Endothelial cell of umbilical vein (primary cell): ENCODE measurements around the gene SLC12A2. TPM values are rescaled to one million over a fixed set of nuclear protein-coding genes. Genes with fewer than 3 reads are reported as not detected.

Source experiments
- BruUV-seq: library from RNA; stranded (reverse); fragments of 400-500 nt; replicated peaks from 2 replicates; lab custom pipeline; 2021; lab: Mats Ljungman, UMichigan
- CTCF ChIA-PET: fragments of 300-600, 350-600 bp; sonication (Branson Sonifier 250); formaldehyde crosslinking; loops from one replicate; lab custom pipeline; 2021; ENCODE audit warnings: antibody characterized with exemption, inconsistent platforms; lab: Charles Lee
- POLR2A ChIA-PET: fragments of 300-600, 350-600 bp; sonication (Branson Sonifier 250); formaldehyde crosslinking; loops from one replicate; lab custom pipeline; 2021; ENCODE audit warnings: antibody characterized with exemption, inconsistent platforms; lab: Charles Lee
- DNase-seq: peaks from one replicate; pipeline ENCODE4 v3.0.0-alpha.2; 2011; ENCODE audit warnings: low read depth, low spot score
- FAIRE-seq: peaks from 2 replicates; lab custom pipeline; 2011; peaks lifted over from hg19 to GRCh38; lab: Jason Lieb, UNC
- H2AFZ ChIP-seq: 2 replicates; pipeline ENCODE4 v1.6.0; 2012; ENCODE audit warnings: low read depth, low read length, control low read depth, inconsistent platforms
- H3K27ac ChIP-seq: 2 replicates; pipeline ENCODE4 v1.5.1; 2011; ENCODE audit warnings: low read depth, mild to moderate bottlenecking, control low read depth, low read length, moderate library complexity; ENCODE audit not compliant: insufficient read depth
- H3K27me3 ChIP-seq, 2 experiments: 2 replicates each; pipeline versions ENCODE4 v1.6.0 to v1.6.1; 2011; ENCODE audit warnings: low read length in 2 of 2, mixed read lengths in 1 of 2; ENCODE audit not compliant: control insufficient read depth in 2 of 2, insufficient read depth in 2 of 2
- H3K36me3 ChIP-seq, 2 experiments: 2 replicates in 1 of 2; 3 replicates in 1 of 2; pipeline ENCODE4 v1.5.1; 2011; ENCODE audit warnings: low read length in 2 of 2, mild to moderate bottlenecking in 1 of 2, moderate library complexity in 1 of 2; ENCODE audit not compliant: control insufficient read depth in 2 of 2, insufficient read depth in 2 of 2; ENCODE audit errors: extremely low read depth in 1 of 2
- H3K4me1 ChIP-seq: 3 replicates; pipeline ENCODE4 v1.5.1; 2011; ENCODE audit warnings: mild to moderate bottlenecking, low read length; ENCODE audit not compliant: control insufficient read depth, insufficient read depth; ENCODE audit errors: extremely low read depth
- H3K4me2 ChIP-seq: 2 replicates; pipeline ENCODE4 v1.6.1; 2011; ENCODE audit warnings: low read length, control low read depth, mixed read lengths; ENCODE audit not compliant: insufficient read depth
- H3K4me3 ChIP-seq, 3 experiments: fragments of 200-600 bp in 1 of 3; sonication (generic), shearing (Covaris generic) in 1 of 3; replicated peaks in 1 of 3; 2 replicates each; pipeline ENCODE4 v1.5.1; 2011 to 2016; ENCODE audit warnings: control low read depth in 3 of 3, low read length in 3 of 3, mild to moderate bottlenecking in 2 of 3, inconsistent platforms in 1 of 3, low read depth in 1 of 3, moderate library complexity in 1 of 3; ENCODE audit not compliant: insufficient read depth in 1 of 3
- H3K79me2 ChIP-seq: 2 replicates; pipeline ENCODE4 v1.6.0; 2012; ENCODE audit warnings: low read length, inconsistent platforms; ENCODE audit not compliant: control insufficient read depth, insufficient read depth
- H3K9ac ChIP-seq: replicated peaks from 2 replicates; pipeline ENCODE3; 2011; ENCODE audit warnings: low read length, control low read depth; ENCODE audit not compliant: insufficient read depth; ENCODE audit errors: extremely low read depth
- H3K9me1 ChIP-seq: replicated peaks from 3 replicates; pipeline ENCODE4 v1.6.0; 2011; ENCODE audit warnings: mild to moderate bottlenecking, low read length; ENCODE audit not compliant: control insufficient read depth, insufficient read depth; ENCODE audit errors: extremely low read depth
- H3K9me3 ChIP-seq: replicated peaks from 2 replicates; pipeline ENCODE4 v1.5.1; 2012; ENCODE audit warnings: low read length, inconsistent platforms; ENCODE audit not compliant: control insufficient read depth, insufficient read depth
- H4K20me1 ChIP-seq: replicated peaks from 2 replicates; pipeline ENCODE3; 2011; ENCODE audit warnings: mild to moderate bottlenecking, low read length; ENCODE audit not compliant: control insufficient read depth, insufficient read depth; ENCODE audit errors: extremely low read depth
- EZH2 ChIP-seq: IDR thresholded peaks from 2 replicates; pipeline ENCODE4 v1.6.1; 2012; ENCODE audit warnings: borderline replicate concordance, low read depth, mild to moderate bottlenecking, moderate library complexity, low read length, inconsistent platforms; ENCODE audit not compliant: severe bottlenecking
- FOS ChIP-seq: IDR thresholded peaks from 2 replicates; pipeline ENCODE4 v1.6.1; 2011; ENCODE audit warnings: mild to moderate bottlenecking, low read length, moderate library complexity, borderline replicate concordance; ENCODE audit not compliant: insufficient read depth
- GATA2 ChIP-seq: IDR thresholded peaks from 2 replicates; pipeline ENCODE4 v1.7.0; 2011; ENCODE audit warnings: low read depth, mild to moderate bottlenecking, moderate library complexity, mixed read lengths, low read length; ENCODE audit not compliant: insufficient read length, insufficient read depth
- dilution Hi-C: fragments of 300-500 bp; cut with MboI; formaldehyde crosslinking; loops from one replicate; pipeline ENCODE4 v1.15.0; 2019; ENCODE audit warnings: low sequenced_read_pairs; ENCODE audit not compliant: extremely low pct_ligation_motif_present
- intact Hi-C: fragments of 100-400 bp; cut with micrococcal nuclease; formaldehyde crosslinking; loops from one replicate; pipeline ENCODE4 v1.10.0; 2022
- polyA plus RNA-seq, 4 experiments: library from polyadenylated mRNA; depleted of rRNA in 3 of 4; stranded (reverse) in 3 of 4; unstranded in 1 of 4; fragments of >200 nt; gene quantifications; 2 replicates each; pipeline versions ENCODE4 v1.2.1 to v1.2.3, GENCODE V29; 2011 to 2012; ENCODE audit warnings: missing spikeins in 1 of 4
- total RNA-seq: library from RNA; stranded (reverse); gene quantifications from 2 replicates; pipeline ENCODE4 v1.2.3, GENCODE V29; 2021
- TF ChIP-seq, protein P1 (sequence below), 2 donors: IDR thresholded peaks; 1 replicate in 1 of 2; 2 replicates in 1 of 2; pipeline ENCODE4 v1.5.1; 2011; ENCODE audit warnings: low read length in 2 of 2, mild to moderate bottlenecking in 2 of 2, moderate library complexity in 2 of 2, control low read depth in 1 of 2, inconsistent platforms in 1 of 2, low read depth in 1 of 2; ENCODE audit not compliant: insufficient read depth in 1 of 2; ENCODE audit errors: extremely low read depth in 1 of 2

SLC12A2 gene
- total and polyA plus RNA-seq, 2 donors (not counting 3 experiments of a cell fraction or from before 2014, with no cell fraction given) = 11.0 to 59.5 TPM

DNA sequence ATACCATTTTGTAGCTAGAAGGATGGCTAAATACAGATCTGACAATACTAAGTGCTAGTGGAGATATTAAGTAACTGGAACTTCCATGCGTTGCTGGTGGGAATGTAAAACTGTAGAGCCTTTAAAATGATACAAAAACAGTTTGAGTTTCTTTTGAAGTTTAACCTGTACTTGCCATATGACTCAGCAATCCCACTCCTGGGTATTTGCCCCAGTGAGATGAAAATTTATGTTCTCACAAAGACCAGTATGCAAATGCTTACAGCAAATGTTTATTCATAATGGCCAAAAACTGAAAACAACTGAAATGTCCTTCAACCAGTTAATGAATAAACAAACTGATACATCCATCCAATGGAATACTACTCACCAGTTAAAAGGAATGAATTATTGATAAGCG, 137.3 kb downstream of the SLC12A2 start:
- dilution Hi-C loops (no loop called here), intact Hi-C loops (no loop called here)
- POLR2A ChIA-PET = no interaction called here
- H3K4me1 ChIP-seq = no peaks in the 10 kb centered on the region
- FAIRE-seq = no peak
- no peaks in the 10 kb centered on the region for H3K79me2 ChIP-seq
- H3K4me2 ChIP-seq = no peak overlapping the region
- CTCF ChIA-PET = no interaction called here
- no peak for DNase-seq
- H3K9ac ChIP-seq = no peak overlapping the region
- H3K27ac ChIP-seq = no peak overlapping the region
- no peak overlapping the region for H2AFZ ChIP-seq
- TF ChIP-seq EZH2 (no peak), FOS (no peak)
- no peaks in the 10 kb centered on the region for H4K20me1 ChIP-seq
- BruUV-seq = no TSS peak
- H3K9me1 ChIP-seq = no peaks in the 10 kb centered on the region
- no peaks in the 10 kb centered on the region for H3K36me3 ChIP-seq
- H3K9me3 ChIP-seq = no peaks in the 10 kb centered on the region
- no peak overlapping the region for H3K4me3 ChIP-seq
- H3K27me3 ChIP-seq = peaks cover 0 to 2% of the 10 kb centered on the region in 2 experiments

DNA sequence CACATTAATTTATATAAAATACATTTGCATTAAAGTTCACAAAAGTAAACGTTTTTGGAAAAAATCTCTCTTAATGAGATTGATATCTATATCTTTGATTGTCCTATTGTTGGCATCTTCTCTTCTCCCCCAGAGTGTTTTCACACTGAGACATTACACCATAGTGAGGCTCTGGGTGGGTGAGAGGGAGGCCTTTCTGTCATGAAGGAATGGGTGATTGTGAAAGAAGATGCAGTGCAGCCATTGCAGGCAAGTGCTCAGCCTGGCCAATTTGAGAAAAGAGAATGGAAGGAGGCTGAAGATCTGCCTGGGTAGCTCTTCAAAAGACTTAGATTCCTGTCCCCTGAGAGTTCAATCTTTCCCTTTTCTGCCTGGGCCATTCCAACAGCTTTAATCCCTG, 140.8 kb downstream of the SLC12A2 start:
- no peak overlapping the region for H3K27ac ChIP-seq
- no peaks in the 10 kb centered on the region for H3K9me1 ChIP-seq
- no TSS peak for BruUV-seq
- H3K79me2 ChIP-seq = no peaks in the 10 kb centered on the region
- no peak overlapping the region for H3K4me3 ChIP-seq
- ChIA-PET POLR2A (no interaction called here), CTCF (interaction anchor here (1.1 kb wide), 1 partner anchor 274 kb away, joined by 6 read pairs; no protein-coding TSS in a partner anchor)
- H2AFZ ChIP-seq = no peak overlapping the region
- no peak overlapping the region for H3K4me2 ChIP-seq
- peaks cover 0 to 2% of the 10 kb centered on the region in 2 experiments for H3K27me3 ChIP-seq
- DNase-seq (no peak), FAIRE-seq (no peak)
- TF ChIP-seq FOS (no peak), GATA2 (no peak), EZH2 (no peak)
- TF ChIP-seq, protein P1, sequence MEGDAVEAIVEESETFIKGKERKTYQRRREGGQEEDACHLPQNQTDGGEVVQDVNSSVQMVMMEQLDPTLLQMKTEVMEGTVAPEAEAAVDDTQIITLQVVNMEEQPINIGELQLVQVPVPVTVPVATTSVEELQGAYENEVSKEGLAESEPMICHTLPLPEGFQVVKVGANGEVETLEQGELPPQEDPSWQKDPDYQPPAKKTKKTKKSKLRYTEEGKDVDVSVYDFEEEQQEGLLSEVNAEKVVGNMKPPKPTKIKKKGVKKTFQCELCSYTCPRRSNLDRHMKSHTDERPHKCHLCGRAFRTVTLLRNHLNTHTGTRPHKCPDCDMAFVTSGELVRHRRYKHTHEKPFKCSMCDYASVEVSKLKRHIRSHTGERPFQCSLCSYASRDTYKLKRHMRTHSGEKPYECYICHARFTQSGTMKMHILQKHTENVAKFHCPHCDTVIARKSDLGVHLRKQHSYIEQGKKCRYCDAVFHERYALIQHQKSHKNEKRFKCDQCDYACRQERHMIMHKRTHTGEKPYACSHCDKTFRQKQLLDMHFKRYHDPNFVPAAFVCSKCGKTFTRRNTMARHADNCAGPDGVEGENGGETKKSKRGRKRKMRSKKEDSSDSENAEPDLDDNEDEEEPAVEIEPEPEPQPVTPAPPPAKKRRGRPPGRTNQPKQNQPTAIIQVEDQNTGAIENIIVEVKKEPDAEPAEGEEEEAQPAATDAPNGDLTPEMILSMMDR (IDR thresholded peaks at IDR 0.05; ENCODE audit: extremely low read depth in 1 of 2, insufficient read depth in 1 of 2, low read depth in 1 of 2, low read length in 2 of 2) = no peak
- H4K20me1 ChIP-seq = no peaks in the 10 kb centered on the region
- no peaks in the 10 kb centered on the region for H3K9me3 ChIP-seq
- no peaks in the 10 kb centered on the region for H3K36me3 ChIP-seq
- H3K4me1 ChIP-seq = no peaks in the 10 kb centered on the region
- intact Hi-C loops (no loop called here), dilution Hi-C loops (no loop called here)
- H3K9ac ChIP-seq = no peak overlapping the region
